Heart right ventricle (tissue), 16 donors: Measurements from ENCODE around the gene AKT1S1. TPM values are rescaled to one million over a fixed set of nuclear protein-coding genes. Genes with fewer than 3 reads are reported as not detected.

Experiments
- ATAC-seq, 8 donors: fragments of 200-7000 bp; cut with Tn5 transposase; one replicate each; pipeline ENCODE4 v1.9.1; 2020; ENCODE audit warnings: mild to moderate bottlenecking in 8 of 8, moderate library complexity in 8 of 8, moderate number of reproducible peaks in 1 of 8
- DNase-seq, 2 donors: peaks; one replicate each; pipeline ENCODE4 v3.0.0-alpha.2; 2020
- H3K27ac ChIP-seq, 10 donors: fragments of 200-600 bp; sonication (generic) in 2 of 10; one replicate each; pipeline versions ENCODE4 v1.5.0 to v1.8.0; 2020 to 2022; ENCODE audit warnings: mild to moderate bottlenecking in 3 of 10
- H3K27me3 ChIP-seq, 7 donors: fragments of 200-600 bp; one replicate each; pipeline ENCODE4 v1.8.0; 2021 to 2022; ENCODE audit warnings: mild to moderate bottlenecking in 2 of 7
- H3K36me3 ChIP-seq, 9 donors: fragments of 200-600 bp; sonication (generic) in 1 of 9; one replicate each; pipeline versions ENCODE4 v1.5.0 to v1.8.0; 2020 to 2022; ENCODE audit warnings: mild to moderate bottlenecking in 2 of 9
- H3K4me1 ChIP-seq, 9 donors: fragments of 200-600 bp; sonication (generic) in 1 of 9; one replicate each; pipeline versions ENCODE4 v1.5.0 to v1.8.0; 2020 to 2022; ENCODE audit warnings: mild to moderate bottlenecking in 4 of 9
- H3K4me3 ChIP-seq, 10 donors: fragments of 200-600 bp; sonication (generic) in 2 of 10; one replicate each; pipeline versions ENCODE4 v1.5.0 to v1.8.0; 2020 to 2022; ENCODE audit warnings: mild to moderate bottlenecking in 7 of 10, moderate library complexity in 2 of 10
- H3K9me3 ChIP-seq, 11 donors: fragments of 200-600 bp in 10 of 11; sonication (generic) in 2 of 11; one replicate each; pipeline versions ENCODE4 v1.5.0 to v1.8.0; 2013 to 2022; ENCODE audit warnings: mild to moderate bottlenecking in 2 of 11, control low read depth in 1 of 11, moderate library complexity in 1 of 11
- CTCF ChIP-seq, 9 donors: fragments of 200-600 bp; sonication (generic) in 2 of 9; IDR thresholded peaks; one replicate each; pipeline versions ENCODE4 v1.5.0 to v1.8.0; 2021 to 2022; ENCODE audit warnings: antibody characterized with exemption in 9 of 9, mild to moderate bottlenecking in 5 of 9, moderate library complexity in 1 of 9
- WGBS, 2 donors: extraction: QIAGEN DNeasy Blood & Tissue Kit; methylation state at CpG; one replicate each; pipeline ENCODE4 v1.1.7; 2013; ENCODE audit warnings: inconsistent platforms in 1 of 2; 5-methylcytosine and 5-hydroxymethylcytosine counted together
- intact Hi-C, 10 donors: fragments of 100-400 bp; cut with DNase I; formaldehyde crosslinking; loops; one replicate each; pipeline versions ENCODE4 v1.11.1 to v1.14.2; 2022
- polyA plus RNA-seq, 2 donors: library from polyadenylated mRNA; stranded (reverse); fragments of 200-250 nt; gene quantifications; one replicate each; pipeline ENCODE4 v1.2.3, GENCODE V29; 2013
- total RNA-seq, 10 donors: library from RNA; stranded (reverse); fragmentation: NEBNext Ultra II Directional in 3 of 10; extraction: Animal tissue kit (Norgen Biotek cat#: 25700) in 3 of 10; gene quantifications; one replicate each; pipeline versions ENCODE4 v1.2.1 to v1.2.4, GENCODE V29; 2021 to 2023
- donor health status: Arrhythmogenic right ventricular cardiomyopathy.
- donor health status: ischemic (EF 13 %, LVEDD 7.1; RV severe dilation, severe dysfunction).
- donor health status: healthy with polysubstance abuse.
- donor health status: DM: no; HTN: yes; CAD: no.
- donor health status: DM: no; HTN: no; CAD: no.
- donor health status: ischemic (EF 25% LVEDD 6.9; RV normal size, moderate dysfunction).
- donor health status: ischemic (EF 25% LVEDD 5.7; RV mildly dilated, moderate dysfunction).
- donor health status: healthy.
- donor health status: DM: yes; HTN: yes; CAD: no.
- donor health status: Ischemic cardiomyopathy.
- donor health status: ischemic (EF 35%, LVEDD 5.7; RV mildly dilated, moderate dysfunction).
- donor health status: nonischemic (EF 11% LVEDD 7.7; RV severe dilation, severe dysfunction).
- donor health status: DM: yes; HTN: yes; CAD: no.
- donor health status: PGD.
- donor health status: ischemic (EF 29% LVEDD 5.4; RV normal size, mild dysfunction).
- donor health status: nonischemic (EF 23%, LVEDD 6.1; RV moderate dilation, normal function).

Gene AKT1S1
- total and polyA plus RNA-seq, 12 donors, result 26.0 to 51.9 (median 32.8) TPM

GRCh38 chr19:49837009-49837310 lies 40.2 kb downstream of the AKT1S1 start:
- 81 to 88% methylated on average over 5 of the region's 5 CpGs for WGBS, 2 donors
- no peak for ATAC-seq
- Histone ChIP-seq H3K36me3 (peaks cover 0 to 96% (median 61%) of the 10 kb centered on the region in 9 donors), H3K27ac (no peak overlapping the region), H3K27me3 (no peaks in the 10 kb centered on the region), H3K9me3 (no peaks in the 10 kb centered on the region), H3K4me1 (peaks cover 0 to 11% (median 0%) of the 10 kb centered on the region in 9 donors), H3K4me3 (no peak overlapping the region)
- DNase-seq, result no peak
- intact Hi-C loops, result loop anchor here in 1 of 10 donors (10.0 kb wide), 1 partner anchor 1238 kb away; no protein-coding TSS in a partner anchor
- TF ChIP-seq CTCF (IDR thresholded peaks at IDR 0.05), result no peak

GRCh38 chr19:49836176-49837008 lies 40.8 kb downstream of the AKT1S1 start:
- no peaks in the 10 kb centered on the region for H3K9me3 ChIP-seq
- H3K27ac ChIP-seq, result no peak overlapping the region
- 93 to 94% methylated on average over 20 of the region's 20 CpGs for WGBS, 2 donors
- no peak for TF ChIP-seq CTCF (IDR thresholded peaks at IDR 0.05)
- DNase-seq (no peak), ATAC-seq (no peak)
- peaks cover 0 to 17% (median 0%) of the 10 kb centered on the region in 9 donors for H3K4me1 ChIP-seq
- intact Hi-C loops, result loop anchor here in 1 of 10 donors (10.0 kb wide), 1 partner anchor 1238 kb away; no protein-coding TSS in a partner anchor
- peaks cover 0 to 98% (median 63%) of the 10 kb centered on the region in 9 donors for H3K36me3 ChIP-seq
- no peak overlapping the region for H3K4me3 ChIP-seq
- no peaks in the 10 kb centered on the region for H3K27me3 ChIP-seq

GRCh38 chr19:49835562-49835961 lies 41.6 kb downstream of the AKT1S1 start:
- WGBS, 2 donors, result 95 to 96% methylated on average over 10 to 12 of the region's 12 CpGs
- Histone ChIP-seq H3K9me3 (no peaks in the 10 kb centered on the region), H3K27ac (no peak overlapping the region), H3K4me3 (no peak overlapping the region), H3K4me1 (peaks cover 0 to 18% (median 0%) of the 10 kb centered on the region in 9 donors), H3K36me3 (peaks cover 0 to 100% (median 69%) of the 10 kb centered on the region in 9 donors), H3K27me3 (no peaks in the 10 kb centered on the region)
- no peak for TF ChIP-seq CTCF (IDR thresholded peaks at IDR 0.05)
- peak in 2 of 8 donors; percentile 5 to 21 for ATAC-seq
- DNase-seq, result no peak
- intact Hi-C loops, result loop anchor here in 1 of 10 donors (10.0 kb wide), 1 partner anchor 1239 kb away; no protein-coding TSS in a partner anchor

- DNase-seq, result no peak
- H3K27ac ChIP-seq, result no peak overlapping the region
- H3K9me3 ChIP-seq, result no peaks in the 10 kb centered on the region
- intact Hi-C loops, result loop anchor here in 1 of 10 donors (10.0 kb wide), 1 partner anchor 1241 kb away; no protein-coding TSS in a partner anchor
- peak in 1 of 8 donors; percentile 10 for ATAC-seq
- no peak for TF ChIP-seq CTCF (IDR thresholded peaks at IDR 0.05)
- H3K36me3 ChIP-seq, result peaks cover 0 to 100% (median 75%) of the 10 kb centered on the region in 9 donors
- H3K27me3 ChIP-seq, result no peaks in the 10 kb centered on the region
- H3K4me1 ChIP-seq, result peaks cover 0 to 18% (median 0%) of the 10 kb centered on the region in 9 donors
- H3K4me3 ChIP-seq, result no peak overlapping the region
- 92 to 93% methylated on average over 7 of the region's 7 CpGs for WGBS, 2 donors
Measured at GRCh38 chr19:49833599-49833998, 43.6 kb downstream of the AKT1S1 start.
